NCI-H2227 (cell line): Measurements from ENCODE around the gene IPP.
"Not testable (repeated sequence)": the region's sequence is repeated elsewhere in the genome, so short reads cannot be mapped to it uniquely, and the experiment has no call there.

ENCODE experiments used
- DNase-seq: peaks from one replicate; lab custom pipeline; 2025; ENCODE audit not compliant: unreplicated experiment; lab: John Stamatoyannopoulos, UW

IPP gene

GRCh38 chr1:45739641-45740156 is 10.8 kb downstream of the IPP start:
- DNase-seq, result not testable (repeated sequence)

DNA sequence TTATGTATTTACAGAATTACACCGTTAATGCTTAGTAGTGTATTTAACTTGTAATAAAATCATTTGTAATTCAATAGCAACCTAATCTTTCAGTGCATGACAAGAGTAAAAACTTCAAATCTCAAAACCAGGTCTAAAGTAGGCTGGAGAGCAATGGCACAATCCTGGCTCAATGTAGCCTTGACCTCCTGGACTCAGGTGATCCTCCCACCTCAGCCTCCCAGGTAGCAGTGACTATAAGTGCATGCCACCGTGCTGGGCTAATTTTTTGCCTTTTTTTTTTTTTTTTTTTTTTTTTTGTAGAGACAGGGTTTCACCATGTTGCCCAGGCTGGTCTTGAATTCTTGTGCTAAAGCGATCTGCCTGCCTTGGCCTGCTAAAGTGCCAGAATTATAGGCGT is 11.3 kb downstream of the IPP start:
- no peak for DNase-seq

- DNase-seq, result no peak
These were observed 19.6 kb downstream of the IPP start for GRCh38 chr1:45730780-45731319.

- no peak for DNase-seq
These were observed 20.2 kb downstream of the IPP start for GRCh38 chr1:45730075-45730779.

DNA sequence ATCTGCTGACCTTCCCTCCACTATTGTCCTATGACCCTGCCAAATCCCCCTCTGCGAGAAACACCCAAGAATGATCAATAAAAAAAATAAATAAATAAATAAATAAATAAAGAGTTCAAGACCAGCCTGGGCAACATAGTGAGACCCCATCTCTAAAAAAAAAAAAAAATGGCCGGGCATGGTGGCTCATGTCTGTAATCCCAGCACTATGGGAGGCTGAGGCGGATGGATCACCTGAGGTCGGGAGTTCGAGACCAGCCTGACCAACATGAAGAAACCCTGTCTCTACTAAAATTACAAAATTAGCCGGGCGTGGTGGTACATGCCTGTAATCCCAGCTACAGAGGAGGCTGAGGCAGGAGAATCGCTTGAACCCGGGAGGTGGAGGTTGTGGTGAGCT is 24.4 kb downstream of the IPP start:
- not testable (repeated sequence) for DNase-seq

- DNase-seq, result no peak
These were observed 27.1 kb downstream of the IPP start for GRCh38 chr1:45723248-45723930.

DNA sequence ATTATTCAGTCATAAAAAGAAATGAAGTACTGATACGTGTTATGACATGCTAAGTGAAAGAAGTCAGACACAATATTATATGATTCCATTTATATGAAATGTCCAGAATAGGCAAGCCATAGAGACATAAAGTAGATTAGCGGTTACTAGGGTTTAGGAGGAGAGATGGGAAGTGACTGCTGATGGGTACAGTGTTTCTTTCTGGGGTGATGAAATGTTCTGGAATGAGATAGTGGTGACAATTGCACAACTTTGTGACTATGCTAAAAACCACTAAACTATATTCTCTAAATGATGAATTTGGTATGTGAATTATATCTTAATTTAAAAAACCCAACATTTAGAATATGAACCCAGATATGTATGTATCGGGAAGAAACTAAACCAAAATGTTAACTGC is 27.6 kb downstream of the IPP start:
- no peak for DNase-seq

DNA sequence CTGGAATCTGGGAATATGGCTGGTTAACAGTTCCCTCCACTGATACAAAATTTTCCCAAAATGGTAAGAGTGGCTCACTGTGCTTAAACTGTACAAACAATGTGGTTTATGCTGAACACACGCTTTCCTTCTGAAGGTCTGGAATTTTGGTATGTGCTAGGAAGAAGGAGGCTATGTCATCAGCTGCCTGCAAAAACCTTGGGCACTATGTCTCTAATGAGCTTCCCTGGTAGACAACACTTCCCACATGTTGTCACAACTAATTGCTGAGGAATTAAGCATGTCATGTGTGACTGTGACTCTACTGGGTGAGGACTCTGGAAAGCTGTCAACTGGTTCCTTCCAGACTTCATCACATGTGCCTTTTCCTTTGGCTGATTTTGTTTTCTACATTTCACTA is 29.2 kb downstream of the IPP start:
- no peak for DNase-seq

DNA sequence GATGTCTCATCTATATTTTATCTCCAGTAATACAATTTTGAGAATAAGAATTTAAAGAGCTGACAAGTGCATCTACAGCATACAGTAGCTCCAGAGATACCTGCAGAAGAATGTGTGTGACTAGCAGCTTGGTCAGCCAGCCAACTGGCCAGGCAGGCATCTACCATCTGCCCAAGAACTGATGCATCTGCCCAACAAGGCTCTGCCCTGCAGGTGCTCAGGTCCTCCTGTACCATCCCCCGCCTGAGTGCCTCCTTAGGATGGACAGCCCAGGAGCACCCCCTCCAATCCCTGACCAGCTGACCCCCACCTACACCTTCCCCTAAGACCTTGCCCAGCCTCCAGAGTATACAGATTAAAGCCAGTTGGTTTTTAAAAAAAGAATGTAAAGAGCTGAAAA is 32.2 kb downstream of the IPP start:
- no peak for DNase-seq

DNA sequence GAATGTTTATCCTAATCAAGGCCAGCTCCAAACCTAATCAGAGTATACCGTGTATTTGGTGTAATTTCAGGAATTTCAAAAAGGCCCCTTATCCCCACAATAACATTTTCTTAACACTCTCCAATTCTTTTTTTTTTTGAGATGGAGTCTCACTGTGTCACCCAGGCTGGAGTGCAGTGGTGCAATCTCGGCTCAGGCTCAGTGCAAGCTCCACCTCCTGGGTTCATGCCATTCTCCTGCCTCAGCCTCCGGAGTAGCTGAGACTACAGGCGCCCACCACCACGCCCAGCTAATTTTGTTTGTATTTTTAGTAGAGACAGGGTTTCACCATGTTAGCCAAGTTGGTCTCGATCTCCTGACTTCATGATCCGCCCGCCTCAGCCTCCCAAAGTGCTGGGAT is 33.1 kb downstream of the IPP start:
- not testable (repeated sequence) for DNase-seq

GRCh38 chr1:45716700-45717099 is 33.8 kb downstream of the IPP start:
- DNase-seq, result no peak

- no peak for DNase-seq
These were observed 36.7 kb downstream of the IPP start for GRCh38 chr1:45713711-45714110.

DNA sequence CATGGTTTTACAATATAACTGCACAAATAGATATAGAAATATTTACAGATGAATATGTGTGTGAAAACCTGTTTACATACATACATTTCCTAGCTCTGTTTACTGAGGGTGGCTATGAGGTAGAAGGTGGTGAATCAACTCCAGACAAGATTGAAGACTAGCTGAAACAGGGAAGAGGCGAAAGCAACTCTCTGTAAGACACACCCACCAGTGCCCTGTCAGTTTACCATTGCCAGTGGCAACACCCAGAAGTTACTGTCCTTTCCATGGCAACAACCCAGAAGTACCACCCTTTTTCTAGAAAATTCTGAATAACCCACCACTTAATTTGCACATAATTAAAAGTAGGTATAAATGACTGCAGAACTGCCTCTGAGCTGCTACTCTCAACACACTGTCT is 45.8 kb downstream of the IPP start:
- no peak for DNase-seq

GRCh38 chr1:45694823-45695222 is 55.6 kb downstream of the IPP start:
- no peak for DNase-seq

DNA sequence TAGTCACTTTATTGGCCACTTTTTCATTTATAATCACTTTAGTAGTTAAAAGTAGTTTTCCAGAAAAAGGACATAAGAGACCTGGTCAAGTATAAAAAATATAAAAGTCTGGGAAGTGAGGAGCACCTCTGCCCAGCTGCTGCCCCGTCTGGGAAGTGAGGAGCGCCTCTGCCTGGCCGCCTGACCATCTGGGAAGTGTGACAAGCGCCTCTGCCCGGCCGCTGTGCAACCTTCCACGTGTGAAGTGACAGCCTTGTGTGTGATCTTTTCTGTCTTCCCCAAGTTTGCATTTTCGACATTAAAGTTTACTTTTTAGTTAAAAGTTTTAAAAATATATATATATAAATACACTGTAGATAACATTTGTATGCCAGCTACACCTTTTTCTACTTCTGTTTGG is 56.6 kb downstream of the IPP start:
- DNase-seq, result not testable (repeated sequence)

- DNase-seq, result peak; percentile 92
These were observed 62.4 kb downstream of the IPP start, which contains the start of gene TMEM69 for GRCh38 chr1:45687754-45688740. Gene TMEM69, plus strand, starts transcription at chr1:45688181. Its CDS starts 2,888 bp downstream, at chr1:45691069.

DNA sequence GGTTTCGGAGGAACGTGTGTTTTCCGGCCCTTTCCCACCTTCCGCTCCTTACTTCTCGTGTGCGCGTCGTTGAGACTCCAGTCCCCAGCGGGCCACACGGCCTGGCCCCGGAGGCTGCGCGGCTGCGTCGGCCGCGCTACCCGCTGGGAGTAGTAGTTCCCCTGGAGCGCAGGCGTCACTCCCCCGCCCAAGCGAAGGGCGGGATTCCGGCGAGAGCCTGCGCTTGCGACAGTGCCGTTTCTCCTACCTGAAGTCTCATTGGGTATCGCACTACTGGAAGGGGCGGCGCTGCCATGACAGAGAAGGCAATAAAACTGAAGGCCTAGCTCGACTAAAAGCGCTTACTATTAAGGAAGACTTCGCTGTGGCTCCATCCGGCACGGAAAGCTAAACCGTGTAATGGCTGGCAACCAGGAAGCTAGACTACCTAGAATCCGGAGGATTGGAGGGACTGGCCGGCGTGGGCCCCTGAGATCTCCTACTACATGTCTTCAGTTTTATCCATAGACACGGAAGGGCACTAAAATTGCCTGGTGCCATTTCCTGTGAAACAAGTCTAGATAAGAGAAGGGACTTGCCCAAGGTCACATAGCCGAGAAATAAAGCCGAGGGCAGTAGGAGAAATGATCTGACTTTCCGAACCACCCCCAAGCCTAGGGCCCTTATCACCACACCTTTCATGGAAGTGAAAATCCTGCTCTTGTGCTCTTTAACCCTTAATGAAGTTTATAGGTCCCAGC is 63.3 kb downstream of the IPP start:
- DNase-seq, result peak; percentile 99

GRCh38 chr1:45686288-45687013 is 64.0 kb downstream of the IPP start, which contains the start of gene GPBP1L1:
Gene GPBP1L1, minus strand, starts transcription at chr1:45686533. Its CDS starts 27,446 bp downstream, at chr1:45659087.
- DNase-seq, result peak; percentile 97

DNA sequence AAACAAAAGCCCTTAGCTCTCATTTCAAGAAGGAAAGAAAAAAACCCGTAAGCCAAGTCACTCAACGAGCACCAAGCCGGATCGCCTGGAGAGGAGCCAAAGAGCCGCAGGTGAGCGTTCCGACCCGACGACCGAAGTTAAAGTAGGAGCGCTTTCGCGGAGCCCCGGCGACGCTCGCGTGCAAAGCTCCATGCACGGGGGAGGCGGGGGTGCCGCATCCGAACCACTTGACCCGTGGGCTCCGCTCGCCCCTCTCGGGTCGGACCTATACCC is 64.5 kb downstream of the IPP start:
- DNase-seq, result peak; percentile 61
